GM12891 (cell line): ENCODE results near the gene CCDC12.

ENCODE experiments used
- PAX5 ChIP-seq: IDR thresholded peaks from 2 replicates; pipeline ENCODE4 v1.6.1; 2011; ENCODE audit warnings: low read length, moderate library complexity, mild to moderate bottlenecking; ENCODE audit not compliant: insufficient read depth, severe bottlenecking
- POLR2A ChIP-seq: IDR thresholded peaks from 2 replicates; pipeline ENCODE4 v1.6.1; 2011; ENCODE audit warnings: low read depth, low read length, control low read depth
- POLR2AphosphoS5 ChIP-seq: IDR thresholded peaks from 2 replicates; pipeline ENCODE4 v1.6.1; 2011; ENCODE audit warnings: low read depth, low read length, control low read depth
- SPI1 ChIP-seq: IDR thresholded peaks from 2 replicates; pipeline ENCODE4 v1.6.1; 2011; ENCODE audit warnings: low read depth, low read length, control low read depth
- TAF1 ChIP-seq: IDR thresholded peaks from 2 replicates; pipeline ENCODE4 v1.6.1; 2011; ENCODE audit warnings: low read depth, low read length, control low read depth

GRCh38 chr3:46962990-46963389, 13.6 kb downstream of the CCDC12 start:
- TF ChIP-seq POLR2A, result no peak
- TF ChIP-seq SPI1, result no peak
- TF ChIP-seq TAF1, result no peak
- no peak for TF ChIP-seq POLR2AphosphoS5
- no peak for TF ChIP-seq PAX5
